SK-N-SH treated with all-trans-retinoic acid at 6 μM for 48 hours (cell line): ENCODE measurements around the gene GAST.

Experiments used
- BACH2 ChIP-seq: fragments of 250-450 bp; sonication (Bioruptor Pico); IDR thresholded peaks from 2 replicates; pipeline ENCODE4 v1.9.0; 2021; ENCODE audit warnings: mild to moderate bottlenecking, borderline replicate concordance
- CSDC2 ChIP-seq: fragments of 250-450 bp; sonication (Bioruptor Pico); IDR thresholded peaks from 2 replicates; pipeline ENCODE4 v1.5.0; 2020; ENCODE audit warnings: mild to moderate bottlenecking, moderate library complexity
- CSRNP3 ChIP-seq: fragments of 250-450 bp; sonication (Bioruptor Pico); IDR thresholded peaks from 2 replicates; pipeline ENCODE4 v1.5.1; 2021; ENCODE audit warnings: mild to moderate bottlenecking, moderate library complexity
- PPARA ChIP-seq: fragments of 250-450 bp; sonication (Bioruptor Pico); IDR thresholded peaks from 2 replicates; pipeline ENCODE4 v1.5.0; 2020; ENCODE audit warnings: mild to moderate bottlenecking, borderline replicate concordance
- TOX ChIP-seq: fragments of 250-450 bp; sonication (Bioruptor Pico); IDR thresholded peaks from 2 replicates; pipeline ENCODE4 v1.8.0; 2021; ENCODE audit warnings: mild to moderate bottlenecking, moderate library complexity, borderline replicate concordance
- TSHZ2 ChIP-seq: fragments of 250-450 bp; sonication (Bioruptor Pico); IDR thresholded peaks from 2 replicates; pipeline ENCODE4 v1.5.0; 2020; ENCODE audit warnings: mild to moderate bottlenecking, moderate library complexity
- ZFP30 ChIP-seq: fragments of 450-650 bp; formaldehyde crosslinking; IDR thresholded peaks from 2 replicates; pipeline ENCODE4 v1.5.0; 2022; ENCODE audit warnings: mild to moderate bottlenecking, moderate library complexity
- ZNF70 ChIP-seq: fragments of 450-650 bp; formaldehyde crosslinking; IDR thresholded peaks from 2 replicates; pipeline ENCODE4 v1.5.0; 2020; ENCODE audit warnings: mild to moderate bottlenecking, moderate library complexity
- TF ChIP-seq, protein P1 (sequence below): fragments of 250-450 bp; sonication (Bioruptor Pico); IDR thresholded peaks from 2 replicates; pipeline ENCODE4 v1.8.0; 2021; ENCODE audit warnings: low read depth, mild to moderate bottlenecking, moderate library complexity, borderline replicate concordance

DNA sequence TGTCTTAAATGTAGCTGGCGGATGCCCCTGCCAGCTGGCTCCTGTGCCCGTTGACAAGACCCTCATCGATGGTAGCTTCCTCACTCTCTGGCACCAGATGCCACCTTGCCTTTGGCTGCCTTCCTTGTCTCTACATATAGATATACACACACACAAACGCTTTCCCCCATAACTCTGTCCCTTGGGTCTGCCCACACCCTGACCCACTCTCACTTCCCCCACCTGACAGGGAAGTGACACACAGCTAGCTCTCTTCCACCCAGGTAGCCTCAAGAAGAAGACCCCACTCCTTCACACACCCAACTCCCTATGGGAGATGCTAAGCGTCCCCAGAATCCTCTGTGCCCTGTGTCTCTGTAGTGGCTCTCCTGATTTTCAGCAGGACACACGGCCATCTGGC, 48.7 kb downstream of the GAST start:
- TF ChIP-seq ZFP30 = no peak
- TF ChIP-seq TSHZ2 (CRISPR knock-in tag) = no peak
- no peak for TF ChIP-seq TOX (CRISPR knock-in tag)
- TF ChIP-seq CSDC2 (CRISPR knock-in tag) = no peak
- TF ChIP-seq, protein P1, sequence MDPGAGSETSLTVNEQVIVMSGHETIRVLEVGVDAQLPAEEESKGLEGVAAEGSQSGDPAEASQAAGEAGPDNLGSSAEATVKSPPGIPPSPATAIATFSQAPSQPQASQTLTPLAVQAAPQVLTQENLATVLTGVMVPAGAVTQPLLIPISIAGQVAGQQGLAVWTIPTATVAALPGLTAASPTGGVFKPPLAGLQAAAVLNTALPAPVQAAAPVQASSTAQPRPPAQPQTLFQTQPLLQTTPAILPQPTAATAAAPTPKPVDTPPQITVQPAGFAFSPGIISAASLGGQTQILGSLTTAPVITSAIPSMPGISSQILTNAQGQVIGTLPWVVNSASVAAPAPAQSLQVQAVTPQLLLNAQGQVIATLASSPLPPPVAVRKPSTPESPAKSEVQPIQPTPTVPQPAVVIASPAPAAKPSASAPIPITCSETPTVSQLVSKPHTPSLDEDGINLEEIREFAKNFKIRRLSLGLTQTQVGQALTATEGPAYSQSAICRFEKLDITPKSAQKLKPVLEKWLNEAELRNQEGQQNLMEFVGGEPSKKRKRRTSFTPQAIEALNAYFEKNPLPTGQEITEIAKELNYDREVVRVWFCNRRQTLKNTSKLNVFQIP (CRISPR knock-in tag) = no peak
- TF ChIP-seq ZNF70 (CRISPR knock-in tag) = no peak
- no peak for TF ChIP-seq PPARA (CRISPR knock-in tag)
- TF ChIP-seq BACH2 (CRISPR knock-in tag) = no peak
- TF ChIP-seq CSRNP3 (CRISPR knock-in tag) = no peak
